Activated CD8-positive, alpha-beta memory T cell treated with anti-CD3 and anti-CD28 coated beads for 48 hours (primary cell): ENCODE results near the gene PDZD2.
"Not testable (repeated sequence)": the region's sequence is repeated elsewhere in the genome, so short reads cannot be mapped to it uniquely, and the experiment has no call there.

Source experiments
- DNase-seq, 3 experiments: peaks; one replicate each; pipeline ENCODE4 v3.0.0-alpha.2; 2020; ENCODE audit warnings: low read depth in 2 of 3, low spot score in 2 of 3

Gene PDZD2

DNA sequence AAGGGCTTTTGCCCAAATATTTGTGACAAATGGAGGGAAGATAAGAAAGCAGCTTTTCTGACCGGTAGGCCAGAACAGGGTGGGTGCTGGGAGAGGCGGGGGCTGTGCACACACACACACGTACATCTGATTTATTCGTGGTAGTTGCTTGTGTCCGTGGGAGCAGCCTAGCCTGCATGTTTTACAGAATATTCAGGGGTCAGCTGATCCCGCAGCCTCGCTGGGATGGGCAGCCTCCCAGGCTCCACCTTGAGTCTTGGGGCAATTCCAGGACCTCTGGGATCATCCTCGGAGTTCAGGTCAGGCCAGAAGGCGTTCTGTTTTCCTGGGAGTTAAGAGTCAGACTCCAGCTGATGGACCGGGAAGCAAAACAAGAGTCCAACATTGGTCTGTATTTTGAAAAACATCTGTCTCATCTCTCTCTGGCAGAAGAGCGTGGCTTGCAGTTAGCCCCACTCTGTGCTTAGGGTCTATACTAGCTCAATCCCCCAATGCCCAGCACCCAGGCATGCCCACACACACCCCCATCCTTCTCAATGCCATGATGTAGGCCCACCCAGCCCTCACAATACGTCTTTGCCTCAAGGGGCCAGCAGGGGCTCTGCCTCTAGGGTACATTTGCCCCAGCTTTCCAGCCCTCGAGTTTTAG is 324.6 kb downstream of the PDZD2 start:
- no peak for DNase-seq

DNA sequence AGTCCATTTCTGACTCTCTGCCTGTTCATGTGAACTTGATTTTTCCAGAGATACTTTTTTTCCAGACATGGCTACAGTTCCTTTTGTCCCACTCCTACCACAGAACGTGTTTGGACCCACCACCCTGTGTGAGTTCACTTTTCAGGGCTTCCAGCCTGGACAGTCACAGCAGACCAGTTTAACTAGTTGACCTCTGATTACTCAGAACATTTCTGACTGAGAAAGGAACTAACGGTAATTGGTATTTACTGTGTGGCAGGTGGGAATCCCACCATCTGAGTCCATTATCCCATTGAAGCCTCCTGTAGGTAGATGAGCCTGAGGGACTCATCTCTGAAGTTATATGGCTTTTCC is 325.1 kb downstream of the PDZD2 start:
- DNase-seq, result no peak

DNA sequence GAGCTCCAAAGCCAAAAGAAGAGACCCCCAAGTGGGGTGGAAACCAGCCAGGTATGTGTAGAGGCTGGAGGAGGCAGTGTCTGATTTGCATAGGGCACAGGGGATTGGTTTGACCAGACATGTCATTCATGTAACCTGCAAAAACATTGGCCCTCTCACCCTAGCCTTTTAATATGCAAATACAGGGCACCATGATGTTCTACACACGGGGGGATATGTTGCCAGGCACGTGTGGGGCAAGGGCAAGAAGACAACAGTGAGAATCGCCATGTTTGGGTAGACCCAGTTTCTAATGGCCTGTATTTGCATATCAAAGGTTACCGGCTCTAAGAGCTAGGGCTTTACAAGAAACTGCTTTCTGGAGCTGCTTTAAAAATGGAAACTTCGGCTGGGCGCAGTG is 326.3 kb downstream of the PDZD2 start:
- no peak for DNase-seq

DNA sequence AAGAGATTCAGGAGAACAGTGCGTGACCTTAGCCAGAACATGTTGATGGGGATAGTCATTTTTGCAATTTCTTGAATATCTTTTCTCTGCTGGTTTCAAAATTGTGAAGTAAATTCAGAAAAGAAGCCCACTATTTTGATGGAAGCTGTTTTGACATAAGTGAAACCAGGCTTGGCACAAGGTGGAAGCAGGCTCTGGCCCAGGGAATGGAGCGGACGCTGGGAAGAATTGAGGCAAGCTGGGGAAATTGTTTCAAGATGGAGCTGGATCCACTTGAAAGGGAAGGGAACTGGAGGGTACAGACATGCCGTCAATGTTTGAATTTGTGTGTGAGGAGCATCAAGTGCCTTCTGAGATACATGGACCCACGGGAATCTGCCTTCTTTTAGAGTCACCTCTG is 328.0 kb downstream of the PDZD2 start:
- no peak for DNase-seq

DNA sequence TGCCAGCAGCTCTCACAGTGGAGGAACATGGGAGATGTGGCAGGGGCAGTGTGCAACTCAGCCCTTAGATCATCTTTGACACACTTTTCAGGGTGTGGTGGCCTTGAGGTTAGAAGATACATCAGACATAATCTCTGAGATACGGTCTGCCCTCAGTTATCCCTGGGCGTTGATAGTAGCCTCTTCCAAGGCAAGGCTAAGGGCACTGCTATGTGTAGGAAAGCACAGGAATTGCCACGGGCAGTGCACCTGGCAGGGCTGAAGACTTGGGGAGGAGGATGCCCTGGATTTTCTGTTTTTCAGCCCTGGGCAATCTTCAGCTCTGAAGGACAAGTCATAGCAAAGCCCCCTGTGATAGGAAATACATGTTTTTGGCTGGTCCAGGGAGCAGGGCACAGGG is 328.5 kb downstream of the PDZD2 start:
- DNase-seq, result no peak

DNA sequence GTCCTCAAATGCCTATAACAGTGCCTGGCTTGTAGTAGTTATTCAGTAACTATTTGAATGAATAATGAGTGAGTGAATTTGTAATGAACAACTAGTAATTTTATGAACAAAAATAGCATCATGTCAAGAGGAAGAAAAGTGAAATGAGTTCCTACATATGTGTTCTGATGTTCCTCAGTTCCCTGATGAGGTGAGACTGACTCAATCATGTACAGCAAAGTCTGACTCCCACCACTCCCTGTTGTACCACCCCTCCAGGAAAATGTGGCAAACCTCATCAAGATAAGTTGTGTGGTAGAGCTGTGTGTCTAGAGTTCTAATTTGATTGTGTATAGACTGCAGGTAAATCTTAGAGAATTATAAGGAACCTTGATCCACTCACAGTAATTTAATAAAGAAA is 333.6 kb downstream of the PDZD2 start:
- no peak for DNase-seq

DNA sequence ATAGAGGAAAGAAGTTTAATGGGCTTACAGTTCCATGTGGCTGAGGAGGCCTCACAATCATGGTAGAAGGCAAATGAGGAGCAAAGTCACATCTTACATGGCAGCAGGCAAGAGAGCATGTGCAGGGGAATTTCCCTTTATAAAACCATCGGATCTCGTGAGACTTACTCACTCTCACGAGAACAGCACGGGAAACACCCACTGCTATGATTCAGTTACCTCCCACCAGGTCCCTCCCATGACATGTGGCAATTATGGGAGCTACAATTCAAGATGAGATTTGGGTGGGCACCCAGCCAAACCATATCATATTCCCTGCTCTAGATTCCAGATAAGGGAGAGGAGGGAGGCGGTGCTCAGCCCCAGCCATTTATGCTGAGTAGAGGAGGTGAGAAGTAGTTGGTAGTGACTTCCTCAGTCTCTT is 336.3 kb downstream of the PDZD2 start:
- not testable (repeated sequence) for DNase-seq

DNA sequence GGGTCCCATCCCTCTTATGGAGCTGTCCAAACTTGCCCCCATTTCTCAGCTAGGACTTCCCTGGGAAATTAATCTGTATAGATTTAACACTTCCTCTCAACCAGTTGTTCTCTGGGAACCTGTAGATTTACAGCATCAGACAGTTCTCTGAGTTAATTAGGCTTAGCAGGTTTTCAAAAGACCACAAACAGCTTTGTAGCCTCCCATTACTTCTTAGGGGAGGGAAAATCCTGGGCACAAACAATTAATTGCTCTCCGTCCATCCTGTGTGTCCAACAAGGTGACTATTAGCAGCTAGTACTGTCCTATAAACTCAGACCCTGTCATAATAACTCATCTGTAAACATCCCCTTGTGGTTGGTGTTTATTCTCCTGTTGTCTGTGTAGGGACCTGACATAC is 337.2 kb downstream of the PDZD2 start:
- no peak for DNase-seq

DNA sequence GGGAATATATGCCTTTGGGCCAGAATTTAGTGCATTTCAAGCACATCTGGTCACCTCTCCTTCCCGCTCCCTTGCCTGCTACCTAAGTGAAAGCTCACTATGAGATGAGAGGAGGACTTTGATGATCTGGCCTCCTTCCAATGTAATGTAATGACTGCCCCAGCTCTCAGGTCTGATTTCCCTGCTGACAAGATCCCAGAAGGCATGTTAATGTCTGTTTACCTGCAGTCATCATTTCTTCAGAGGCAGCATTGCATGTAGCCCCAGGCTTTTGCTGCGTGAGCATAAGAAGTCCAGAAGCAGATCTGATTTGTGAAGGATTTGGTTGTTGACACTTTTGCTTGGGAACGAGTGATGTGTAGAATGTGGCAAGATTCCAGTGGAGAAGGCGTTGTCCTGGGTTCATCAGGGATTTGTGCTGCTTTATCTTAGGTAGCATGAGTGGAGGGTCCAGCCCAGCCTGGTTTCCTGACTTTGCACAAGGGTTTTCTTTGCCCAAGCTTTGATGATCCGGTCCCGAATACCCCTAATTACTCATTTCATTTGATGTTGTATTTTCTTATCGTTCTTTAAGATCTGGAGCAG is 342.5 kb downstream of the PDZD2 start:
- no peak for DNase-seq

DNA sequence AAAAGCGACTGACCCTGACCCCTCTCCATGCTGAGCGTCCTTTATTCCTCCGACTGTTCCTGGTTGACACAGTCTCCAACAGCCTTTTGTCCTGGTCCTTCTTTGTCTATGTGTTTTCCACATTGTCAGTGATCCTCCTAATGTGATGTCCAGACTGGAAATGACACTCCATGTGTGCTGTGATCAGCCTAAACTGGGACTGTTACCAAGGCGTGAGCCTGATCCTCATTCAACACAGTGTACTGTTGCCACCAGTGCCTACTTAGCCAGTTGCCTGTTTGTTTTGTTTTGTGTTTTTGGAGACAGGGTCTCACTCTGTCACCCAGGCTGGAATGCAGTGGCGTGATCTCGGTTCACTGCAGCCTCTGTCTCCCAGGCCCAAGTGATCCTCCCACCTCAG is 343.1 kb downstream of the PDZD2 start:
- no peak for DNase-seq

DNA sequence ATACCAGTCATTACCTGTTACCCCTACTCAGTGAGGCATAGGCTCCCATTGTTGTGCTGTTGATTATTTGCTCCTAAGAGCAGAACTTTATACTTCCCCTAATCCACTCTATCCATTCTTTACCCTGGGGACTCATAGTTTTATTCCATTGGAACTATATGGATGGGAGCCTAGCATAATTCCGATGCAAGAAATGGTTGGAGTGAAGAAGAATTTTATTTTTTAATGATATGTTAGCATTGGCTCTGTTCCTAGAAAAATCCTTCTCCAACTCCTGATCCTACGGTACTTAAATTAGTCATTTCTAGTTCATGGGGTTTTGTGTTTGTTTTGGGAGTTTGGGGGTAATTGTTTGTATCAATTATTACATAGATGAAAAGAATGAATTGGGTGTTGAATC is 343.7 kb downstream of the PDZD2 start:
- no peak for DNase-seq

DNA sequence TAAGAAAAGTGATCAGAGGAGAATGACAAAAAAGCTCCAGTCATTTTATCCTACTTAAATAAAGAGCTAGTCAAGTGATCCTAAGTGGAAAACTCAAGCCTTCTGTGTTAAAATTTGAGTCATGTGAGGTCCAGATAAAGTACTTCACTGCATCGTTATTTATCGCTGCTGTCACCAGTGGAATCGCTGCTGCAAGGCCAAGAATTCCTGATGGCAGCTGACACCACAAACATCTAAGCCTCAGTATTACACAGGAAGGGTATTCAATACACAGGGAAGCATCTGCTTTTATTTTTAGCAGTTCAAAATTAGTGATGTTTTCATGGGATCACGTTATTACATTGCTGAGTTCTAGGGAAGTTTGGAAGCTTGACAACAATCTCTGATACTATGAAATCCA is 344.9 kb downstream of the PDZD2 start:
- no peak for DNase-seq

DNA sequence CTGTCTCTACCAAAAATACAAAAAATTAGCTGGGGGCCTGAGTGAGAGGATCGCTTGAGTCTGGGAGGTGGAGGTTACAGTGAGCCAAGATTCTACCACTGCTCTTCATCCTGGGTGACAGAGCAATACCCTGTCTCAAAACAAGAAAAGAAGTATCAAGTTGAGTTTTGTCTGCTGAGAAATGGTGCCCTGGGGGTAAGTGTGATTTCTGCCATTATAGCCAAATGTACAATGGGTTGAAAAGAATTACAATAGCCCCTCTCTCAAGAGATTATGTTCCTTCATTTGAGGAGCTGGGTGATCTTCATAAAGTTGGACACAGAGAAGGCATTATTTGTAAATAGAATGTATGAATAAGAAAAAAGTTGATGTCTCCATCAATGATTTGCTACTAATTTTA is 345.8 kb downstream of the PDZD2 start:
- DNase-seq, result no peak

DNA sequence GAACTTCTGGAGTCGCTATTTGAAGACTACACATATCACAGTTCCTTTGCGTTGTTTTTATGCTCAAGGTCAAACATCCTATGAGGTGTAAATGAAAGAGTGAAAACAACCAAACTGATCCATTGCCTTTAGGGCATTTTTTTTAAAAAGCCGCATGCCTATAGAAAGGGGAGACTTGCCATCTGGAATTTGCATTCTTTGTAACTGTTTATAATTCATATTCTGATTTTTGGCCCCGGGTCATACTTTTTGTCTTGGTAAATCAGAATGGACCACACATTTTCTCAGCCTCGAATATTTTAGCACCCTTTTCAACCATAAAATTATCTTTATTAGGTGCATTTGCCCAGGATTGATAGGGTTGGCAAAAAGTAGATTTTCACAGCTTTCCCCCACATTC is 347.2 kb downstream of the PDZD2 start:
- DNase-seq, result no peak

DNA sequence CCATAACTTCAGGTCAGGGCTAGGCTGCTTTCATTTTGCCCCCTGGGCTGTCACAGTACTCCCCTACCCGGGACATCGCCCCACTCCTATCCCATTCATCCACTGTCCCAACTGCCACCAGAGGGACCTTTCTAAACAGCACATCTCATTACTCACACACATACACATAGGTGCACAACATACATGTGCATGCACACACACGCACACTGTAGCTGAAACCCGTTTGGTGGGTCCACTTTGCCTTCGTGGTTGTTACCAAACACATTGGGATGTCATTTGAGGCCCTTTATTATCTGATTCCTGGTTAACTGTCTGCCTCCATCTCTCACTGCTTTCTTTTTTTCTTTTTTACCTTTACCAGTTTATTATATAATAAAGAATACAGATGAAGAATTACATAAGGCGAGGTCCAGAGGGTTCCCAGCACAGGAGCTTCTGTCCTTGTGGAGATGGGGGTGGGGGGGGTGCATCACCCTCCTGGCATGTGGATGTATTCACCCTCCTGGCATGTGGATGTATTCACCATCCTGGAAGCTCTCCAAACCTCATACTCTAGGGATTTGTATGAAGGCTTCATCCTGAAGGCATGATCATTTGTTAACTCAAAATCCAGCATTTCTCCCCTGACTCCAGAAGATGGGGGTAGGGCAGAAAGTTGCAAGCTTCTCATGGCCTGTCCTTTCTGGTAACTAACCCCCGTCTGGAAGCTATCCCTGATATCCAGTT is 349.2 kb downstream of the PDZD2 start:
- DNase-seq, result no peak

DNA sequence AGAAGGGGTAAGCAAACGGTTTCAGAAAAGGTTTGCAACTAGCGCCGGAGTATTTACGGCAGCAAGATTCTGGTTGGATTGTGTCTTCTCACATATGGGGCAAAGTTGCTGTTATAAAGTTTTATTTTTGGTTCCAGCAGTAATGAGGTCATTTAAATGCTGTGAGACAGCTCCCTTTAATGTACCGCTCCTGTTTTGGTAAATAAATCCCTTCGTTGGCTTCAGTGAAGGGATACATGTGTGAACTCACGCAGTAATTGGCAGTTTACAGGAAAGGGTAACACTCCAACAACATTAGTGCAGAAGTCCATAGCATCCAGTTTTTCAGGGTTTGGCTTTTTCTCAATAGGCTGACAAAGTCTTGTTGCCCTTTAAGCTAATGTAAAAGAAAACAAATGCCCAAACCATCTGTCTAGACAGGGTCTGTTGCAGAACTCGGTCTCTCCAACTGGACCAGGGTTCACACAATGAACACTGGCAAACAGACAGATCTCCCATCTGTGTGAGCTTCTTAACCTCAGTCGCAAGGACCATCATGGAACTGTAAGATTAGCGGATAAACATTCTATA is 351.2 kb downstream of the PDZD2 start:
- no peak for DNase-seq

DNA sequence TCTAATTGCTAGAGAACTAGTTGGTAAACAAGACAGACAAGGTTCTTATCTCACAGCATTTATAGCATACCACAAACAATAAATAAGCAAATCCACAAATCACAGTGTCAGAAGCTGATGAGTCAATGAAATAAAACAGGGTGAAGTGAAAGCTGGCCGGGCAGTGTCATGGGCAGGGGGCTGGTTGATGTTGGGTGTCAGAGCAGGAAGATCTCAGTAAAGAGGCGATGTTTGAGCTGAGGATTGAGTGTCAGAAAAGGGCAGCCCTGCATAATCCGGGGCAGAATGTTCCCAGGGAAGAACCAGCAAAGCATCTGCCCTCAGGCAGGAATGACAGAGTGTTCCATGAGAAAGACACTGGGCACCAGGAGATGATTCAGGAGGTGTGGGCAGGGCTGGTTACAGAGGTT is 351.8 kb downstream of the PDZD2 start:
- DNase-seq, result no peak

DNA sequence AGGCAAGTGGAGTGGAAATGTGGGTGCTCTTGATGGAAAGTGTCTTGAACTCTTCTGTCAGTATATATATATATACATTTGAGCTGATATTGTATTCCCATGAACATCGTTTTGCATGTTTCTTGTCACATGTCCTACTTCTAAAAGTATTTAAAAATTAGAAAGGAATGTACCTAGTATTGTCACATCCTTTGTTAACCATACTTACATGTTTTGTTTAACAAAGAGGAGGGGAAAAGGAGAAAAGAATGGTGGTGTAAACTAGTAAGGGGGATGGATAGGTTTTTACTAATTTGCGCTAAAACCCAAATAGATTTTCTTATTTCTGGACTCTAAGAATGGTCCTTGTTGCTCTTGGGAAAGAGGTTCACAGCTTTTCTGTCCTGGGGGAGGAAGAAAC is 353.4 kb downstream of the PDZD2 start:
- DNase-seq, result no peak

DNA sequence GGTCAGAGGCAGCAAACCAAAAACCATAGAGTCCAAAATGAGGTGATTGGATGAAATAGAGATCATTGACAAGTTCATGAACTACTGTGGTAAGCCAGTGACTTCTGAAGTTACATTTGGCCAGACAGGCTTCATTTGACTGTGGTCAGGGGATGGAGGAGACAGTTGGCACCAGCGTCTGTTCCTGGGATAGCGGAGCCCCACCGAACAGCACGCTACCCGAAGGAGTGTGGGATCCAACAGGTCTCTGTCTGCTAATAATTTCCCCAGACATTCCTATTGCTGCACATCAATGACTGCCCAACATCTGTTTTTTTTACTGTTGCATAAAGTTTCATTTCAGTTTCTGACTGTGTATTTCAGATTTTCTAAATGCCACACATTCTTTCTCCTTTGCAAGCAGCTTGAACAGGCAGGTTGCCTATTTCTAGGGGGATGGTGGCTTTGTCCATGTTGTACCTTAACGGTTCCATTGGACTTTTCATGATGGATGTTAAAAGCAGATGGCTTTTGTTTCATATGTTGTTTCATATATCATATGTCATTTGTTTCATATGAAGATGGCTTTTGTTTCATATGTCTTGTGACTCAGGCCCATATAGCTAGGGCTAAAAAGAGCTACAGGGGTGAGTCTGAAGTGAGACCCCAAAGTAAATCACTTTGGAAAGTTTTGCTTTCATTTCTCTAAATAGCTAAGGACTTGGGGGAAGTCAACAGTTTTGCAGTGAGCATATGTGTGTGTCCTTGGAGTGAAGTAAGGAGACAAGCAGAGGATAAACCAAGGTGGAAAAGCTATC is 354.4 kb downstream of the PDZD2 start:
- no peak for DNase-seq

DNA sequence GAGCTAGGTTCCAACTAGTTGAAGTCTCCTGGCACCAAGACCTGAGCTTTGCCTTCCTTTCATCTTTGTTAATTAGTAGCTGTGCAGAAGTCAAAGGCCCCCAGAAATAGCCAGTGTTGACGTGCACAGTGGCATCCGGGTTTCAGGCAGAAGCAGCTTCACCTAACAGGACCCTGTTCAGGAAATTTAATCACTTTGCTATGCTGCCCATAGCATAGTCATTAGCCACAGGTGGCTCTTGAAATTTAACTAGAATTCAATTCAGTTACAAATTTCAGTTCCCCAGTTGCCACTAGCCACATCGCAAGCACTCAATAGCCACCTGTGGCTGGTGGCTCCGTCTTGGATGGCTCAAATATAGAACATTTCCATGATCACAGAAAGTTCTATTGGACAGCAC is 356.1 kb downstream of the PDZD2 start:
- no peak for DNase-seq

DNA sequence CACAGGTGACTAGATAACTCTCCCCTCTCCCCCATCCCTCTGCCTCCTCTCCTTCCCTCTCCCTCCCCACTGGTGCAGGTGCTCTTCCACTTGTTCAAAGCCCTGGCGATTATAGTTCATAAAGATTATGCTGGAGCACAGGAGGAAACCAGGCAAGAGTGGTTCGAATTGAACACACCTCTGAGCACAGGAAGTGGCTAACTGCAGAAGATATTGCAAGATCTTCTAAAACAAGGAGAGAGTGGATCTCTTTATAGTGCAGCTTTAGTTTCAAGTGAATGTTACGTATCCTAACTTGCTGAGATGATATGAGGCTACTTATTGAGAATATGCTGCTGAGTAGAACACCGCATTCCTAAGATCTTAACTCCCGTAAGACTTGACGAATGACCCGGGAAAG is 356.8 kb downstream of the PDZD2 start:
- DNase-seq, result no peak

DNA sequence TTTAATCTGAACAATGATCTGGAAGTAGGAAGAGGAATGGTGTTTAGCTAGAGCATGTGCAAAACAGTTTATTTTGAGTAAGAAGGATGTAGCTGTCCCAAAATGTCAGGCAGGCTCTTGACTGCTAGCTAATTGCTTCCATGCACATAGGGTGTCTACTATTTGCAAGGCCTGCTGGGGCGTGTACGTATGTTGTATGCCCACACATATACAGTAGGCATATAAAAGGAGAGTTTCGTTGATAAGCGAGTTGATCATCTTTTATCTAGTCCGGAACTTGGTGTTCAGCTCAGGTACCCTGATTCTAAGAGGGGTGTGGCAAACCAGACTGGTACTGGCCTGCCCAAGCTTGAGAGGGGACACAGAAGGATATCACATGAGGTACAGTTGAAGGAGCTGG is 358.0 kb downstream of the PDZD2 start:
- no peak for DNase-seq
